Measurements from ENCODE around the gene NOVA1.

The NOVA1 gene

DNA sequence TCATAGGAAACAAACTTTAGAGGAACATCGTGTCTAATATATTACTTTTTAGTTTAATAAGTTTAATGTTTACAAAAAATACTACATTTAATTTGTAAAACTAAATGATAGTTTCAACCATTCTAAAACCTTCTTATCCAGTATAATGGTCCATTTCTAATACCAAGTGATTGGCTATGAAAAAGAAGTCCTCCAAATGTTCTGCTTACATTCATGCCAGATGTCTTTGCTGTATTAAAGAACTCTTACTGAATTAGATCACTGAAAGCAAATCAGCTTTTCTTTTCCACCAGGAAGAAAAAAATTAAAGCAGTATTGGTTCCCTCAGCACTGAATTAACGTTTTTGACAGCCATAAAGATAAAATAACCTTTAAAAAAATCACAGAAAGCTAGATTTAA lies 3.7 kb downstream of the NOVA1 start:
- DNase-seq (ENCODE audit: low read depth), result peak; percentile 27
- no peak overlapping the region for H3K4me3 ChIP-seq (ENCODE audit: control insufficient read depth, low read depth, low read length)
- TF ChIP-seq, protein P1, sequence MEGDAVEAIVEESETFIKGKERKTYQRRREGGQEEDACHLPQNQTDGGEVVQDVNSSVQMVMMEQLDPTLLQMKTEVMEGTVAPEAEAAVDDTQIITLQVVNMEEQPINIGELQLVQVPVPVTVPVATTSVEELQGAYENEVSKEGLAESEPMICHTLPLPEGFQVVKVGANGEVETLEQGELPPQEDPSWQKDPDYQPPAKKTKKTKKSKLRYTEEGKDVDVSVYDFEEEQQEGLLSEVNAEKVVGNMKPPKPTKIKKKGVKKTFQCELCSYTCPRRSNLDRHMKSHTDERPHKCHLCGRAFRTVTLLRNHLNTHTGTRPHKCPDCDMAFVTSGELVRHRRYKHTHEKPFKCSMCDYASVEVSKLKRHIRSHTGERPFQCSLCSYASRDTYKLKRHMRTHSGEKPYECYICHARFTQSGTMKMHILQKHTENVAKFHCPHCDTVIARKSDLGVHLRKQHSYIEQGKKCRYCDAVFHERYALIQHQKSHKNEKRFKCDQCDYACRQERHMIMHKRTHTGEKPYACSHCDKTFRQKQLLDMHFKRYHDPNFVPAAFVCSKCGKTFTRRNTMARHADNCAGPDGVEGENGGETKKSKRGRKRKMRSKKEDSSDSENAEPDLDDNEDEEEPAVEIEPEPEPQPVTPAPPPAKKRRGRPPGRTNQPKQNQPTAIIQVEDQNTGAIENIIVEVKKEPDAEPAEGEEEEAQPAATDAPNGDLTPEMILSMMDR (conservative IDR thresholded peaks at IDR 0.05; ENCODE audit: control insufficient read depth, insufficient read depth, low read depth, low read length), result no peak

DNA sequence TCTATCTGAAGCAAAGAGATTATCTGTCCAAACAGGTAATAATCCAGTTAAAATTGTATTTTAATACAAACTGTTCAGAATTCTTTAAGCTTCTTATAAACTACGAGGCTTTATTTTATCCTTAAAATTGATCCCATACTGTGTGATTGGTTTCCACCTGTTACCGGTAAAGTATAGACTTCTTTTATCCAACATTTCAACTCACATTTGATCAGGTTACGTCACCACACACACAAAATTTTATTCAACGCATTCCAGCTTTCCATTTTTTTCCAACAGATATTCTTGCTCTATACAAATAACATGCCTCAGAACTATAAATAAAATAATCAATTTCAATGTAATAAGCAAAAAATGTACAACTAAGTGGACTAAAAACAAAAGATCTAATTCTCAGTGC lies 4.5 kb downstream of the NOVA1 start:
- H3K4me3 ChIP-seq (ENCODE audit: control insufficient read depth, low read depth, low read length), result peak overlapping the region; percentile 19
- TF ChIP-seq, protein P1 (conservative IDR thresholded peaks at IDR 0.05; ENCODE audit: control insufficient read depth, insufficient read depth, low read depth, low read length), result no peak
- peak; percentile 2 for DNase-seq (ENCODE audit: low read depth)

DNA sequence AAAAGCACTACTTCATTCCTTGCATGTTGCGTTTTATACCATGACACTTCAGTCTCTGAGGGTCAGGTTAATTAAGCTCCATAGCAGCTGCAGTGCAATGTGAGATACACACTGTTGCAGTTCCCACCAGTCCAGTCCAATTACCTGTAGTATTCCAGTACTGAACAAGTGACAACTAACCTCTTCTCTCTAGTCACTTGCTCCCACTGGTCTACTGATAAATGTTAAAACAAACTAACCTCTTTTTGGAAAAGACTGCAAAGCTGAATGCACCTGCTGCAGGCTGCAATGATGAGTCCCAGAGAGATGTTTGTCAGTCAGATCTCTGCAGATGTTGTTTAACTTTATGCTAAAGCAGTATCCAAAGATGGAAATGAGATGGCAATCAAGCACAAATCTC lies 7.9 kb downstream of the NOVA1 start:
- DNase-seq (ENCODE audit: low read depth), result no peak
- TF ChIP-seq, protein P1 (conservative IDR thresholded peaks at IDR 0.05; ENCODE audit: control insufficient read depth, insufficient read depth, low read depth, low read length), result no peak
- H3K4me3 ChIP-seq (ENCODE audit: control insufficient read depth, low read depth, low read length), result no peak overlapping the region

DNA sequence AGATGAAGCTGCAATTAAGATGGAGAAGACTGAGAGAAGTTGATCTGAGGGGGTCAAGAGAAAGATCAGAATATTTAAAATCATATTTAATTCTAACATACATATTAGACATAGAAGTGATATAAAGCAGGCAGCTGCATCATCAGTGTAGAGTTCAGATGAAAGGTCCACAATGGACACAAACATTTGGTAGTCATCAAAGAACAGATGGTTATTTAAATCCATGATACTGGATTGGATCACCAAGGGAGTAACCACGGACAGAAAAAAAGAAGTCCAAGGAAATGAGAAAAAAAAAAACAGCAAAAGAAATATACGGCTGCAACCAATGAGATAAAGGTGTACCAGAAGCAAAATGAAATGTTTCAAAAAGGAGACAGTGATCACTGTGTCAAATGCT lies 20.1 kb downstream of the NOVA1 start:
- TF ChIP-seq, protein P1 (conservative IDR thresholded peaks at IDR 0.05; ENCODE audit: control insufficient read depth, insufficient read depth, low read depth, low read length), result no peak
- peak; percentile 53 for DNase-seq (ENCODE audit: low read depth)
- no peak overlapping the region for H3K4me3 ChIP-seq (ENCODE audit: control insufficient read depth, low read depth, low read length)

DNA sequence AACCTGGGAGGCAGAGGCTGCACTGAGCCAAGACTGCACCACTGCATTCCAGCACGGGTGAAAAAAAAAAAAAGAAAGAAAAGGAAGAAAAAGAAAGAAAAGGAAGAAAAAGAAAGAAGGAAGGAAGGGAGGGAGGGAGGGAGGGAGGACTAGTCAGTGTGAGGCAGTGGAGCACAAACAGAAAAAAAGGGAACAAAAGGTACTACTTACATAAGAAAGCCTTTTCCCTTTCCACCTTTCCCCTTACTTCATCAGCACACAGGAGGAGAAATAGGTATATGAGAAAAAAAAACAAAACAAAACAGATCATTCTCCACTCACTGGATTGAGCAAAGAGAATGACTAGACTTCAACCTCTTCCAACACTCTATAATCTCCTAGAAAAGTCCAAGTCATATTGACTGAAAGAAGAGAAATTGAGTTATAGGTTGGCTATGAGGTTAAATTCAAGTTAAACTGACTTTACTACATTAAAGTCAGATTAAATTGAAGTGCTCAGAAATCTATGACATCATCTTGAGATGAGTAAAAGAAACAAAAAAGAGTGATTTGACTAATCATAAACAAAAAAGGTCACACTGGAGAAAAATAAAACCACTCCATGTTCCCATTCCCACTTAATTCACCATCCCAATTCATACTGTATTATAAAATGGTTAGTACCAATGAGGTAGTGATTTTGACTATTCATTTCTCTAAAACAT lies 43.6 kb downstream of the NOVA1 start:
- DNase-seq (ENCODE audit: low read depth), result peak; percentile 18
- no peak overlapping the region for H3K4me3 ChIP-seq (ENCODE audit: control insufficient read depth, low read depth, low read length)
- TF ChIP-seq, protein P1 (conservative IDR thresholded peaks at IDR 0.05; ENCODE audit: control insufficient read depth, insufficient read depth, low read depth, low read length), result no peak

DNA sequence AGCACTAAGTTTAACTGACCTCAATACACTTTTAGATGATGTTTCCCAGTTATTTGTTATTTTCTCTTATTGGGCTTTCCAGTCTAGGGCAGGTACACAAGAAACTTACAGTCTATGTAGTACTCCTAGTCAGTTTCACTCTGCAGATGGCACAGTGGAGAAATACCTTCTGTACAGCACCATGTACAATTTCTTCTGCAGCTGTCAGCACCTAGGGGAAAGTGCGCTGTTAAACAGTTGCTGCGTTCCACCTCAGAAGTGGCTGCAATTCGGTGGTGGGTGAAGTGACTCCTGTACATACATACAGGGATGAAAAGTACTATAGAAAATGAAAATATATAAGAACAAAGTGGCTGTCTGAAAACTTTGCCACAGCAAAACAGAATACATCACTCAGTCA lies 48.3 kb downstream of the NOVA1 start:
- DNase-seq (ENCODE audit: low read depth), result no peak
- H3K4me3 ChIP-seq (ENCODE audit: control insufficient read depth, low read depth, low read length), result no peak overlapping the region
- TF ChIP-seq, protein P1 (conservative IDR thresholded peaks at IDR 0.05; ENCODE audit: control insufficient read depth, insufficient read depth, low read depth, low read length), result no peak
